K562 (cell line): Measurements from ENCODE around the gene ZNF597. TPM values are rescaled to one million over a fixed set of nuclear protein-coding genes. Genes with fewer than 3 reads are reported as not detected.

Experiments used
- BRD9 ChIP-seq: fragments of 450-650 bp; IDR thresholded peaks from 2 replicates; pipeline ENCODE4 v1.6.1; 2018; ENCODE audit warnings: low read depth; ENCODE audit not compliant: partially characterized antibody
- GATAD2B ChIP-seq: fragments of 450-650 bp; IDR thresholded peaks from 2 replicates; pipeline ENCODE4 v1.6.1; 2017; ENCODE audit warnings: mild to moderate bottlenecking, borderline replicate concordance
- KDM4B ChIP-seq, 2 experiments: fragments of 450-650 bp in 1 of 2; sonication (generic) in 1 of 2; IDR thresholded peaks; 2 replicates each; pipeline ENCODE4 v1.6.1; 2016 to 2017; ENCODE audit warnings: borderline replicate concordance in 2 of 2, antibody characterized with exemption in 1 of 2, low read depth in 1 of 2, mild to moderate bottlenecking in 1 of 2
- MGA ChIP-seq: fragments of 450-650 bp; IDR thresholded peaks from 2 replicates; pipeline ENCODE4 v1.6.1; 2016; ENCODE audit warnings: mild to moderate bottlenecking, moderate library complexity
- RBM25 ChIP-seq: fragments of 200-400 bp; formaldehyde crosslinking; IDR thresholded peaks from 2 replicates; pipeline ENCODE4 v1.6.1; 2018; ENCODE audit warnings: low read length, low read depth, moderate library complexity; ENCODE audit not compliant: severe bottlenecking
- polyA plus RNA-seq, 8 experiments: library from polyadenylated mRNA; depleted of rRNA in 4 of 8; stranded (reverse) in 5 of 8; unstranded in 3 of 8; fragments of >200 nt; fragmentation: Nextera tagmentation in 2 of 8; fragmentation: Illumina TruSeq in 1 of 8; extraction: Ambion mirVana in 2 of 8; extraction: Trizol in 1 of 8; gene quantifications; 2 replicates each; pipeline versions ENCODE4 v1.2.1 to v1.2.3, GENCODE V29; 2011 to 2014; ENCODE audit warnings: inconsistent platforms in 1 of 8, missing spikeins in 1 of 8
- total RNA-seq, 7 experiments: library from RNA; depleted of rRNA in 6 of 7; stranded (reverse); fragments of >200 nt in 6 of 7; fragmentation: Illumina TruSeq in 2 of 7; extraction: Trizol in 2 of 7; gene quantifications; 2 replicates each; pipeline versions ENCODE4 v1.2.1 to v1.2.3, GENCODE V29; 2011 to 2021; ENCODE audit warnings: low replicate concordance in 1 of 7
- TF ChIP-seq, protein P1 (sequence below): fragments of 150-350 bp; conservative IDR thresholded peaks from 2 replicates; pipeline ENCODE4 v1.6.1; 2014; ENCODE audit warnings: low read length
- TF ChIP-seq, protein P2 (sequence below), 2 experiments: IDR thresholded peaks; 2 replicates each; pipeline ENCODE4 v1.6.1; 2012; ENCODE audit warnings: improper control_type of control experiment in 2 of 2, low read depth in 2 of 2, low read length in 2 of 2, borderline replicate concordance in 1 of 2

The ZNF597 gene
- total and polyA plus RNA-seq, 9 of the 15 experiments (the other 6 are each of a cell fraction or from before 2014, with no cell fraction given), result 0.14 to 0.68 (median 0.42) TPM

DNA sequence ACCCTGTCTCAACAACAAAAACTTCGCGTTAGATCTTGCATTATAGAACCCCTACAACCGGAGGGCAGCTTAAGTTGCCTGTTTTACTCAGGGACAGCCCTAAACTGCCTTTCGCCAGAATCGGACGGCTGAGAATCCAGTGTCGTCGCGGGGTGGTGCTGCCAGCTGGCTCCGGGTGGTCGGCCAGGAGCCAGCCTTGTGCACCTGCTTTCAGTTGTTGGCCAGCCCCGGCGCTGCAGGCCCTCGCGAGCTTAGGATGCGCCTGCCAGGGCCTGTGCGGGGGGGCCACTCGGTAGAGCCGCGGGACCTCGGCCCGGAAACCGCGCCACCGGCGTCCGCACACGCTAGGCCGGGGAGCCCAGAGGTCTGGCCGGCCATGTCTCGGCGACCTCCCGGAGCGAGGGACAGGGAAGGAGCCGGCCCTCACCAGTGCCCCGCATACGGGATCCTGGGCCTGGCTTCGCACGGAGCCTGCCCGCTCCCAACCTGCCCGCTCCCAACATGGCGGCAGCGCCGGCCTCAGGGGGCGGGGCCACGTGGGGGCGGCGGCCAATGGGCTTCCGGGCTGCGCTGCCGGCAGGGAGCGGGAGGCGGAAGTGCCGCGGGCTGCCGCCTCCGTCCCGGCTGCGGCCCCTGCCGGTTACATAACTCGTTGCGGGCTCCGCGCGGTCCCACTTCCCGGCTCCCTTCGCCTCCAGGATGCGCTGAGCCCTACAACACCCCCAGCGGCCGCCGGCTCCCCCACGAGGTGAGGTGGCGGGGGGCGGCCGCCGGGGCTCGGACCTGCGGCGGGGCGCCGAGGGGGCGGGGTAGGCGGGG lies 14.3 kb upstream of the ZNF597 start (continued):
- TF ChIP-seq BRD9 (no peak), GATAD2B (peak; percentile 93), MGA (peak; percentile 95), RBM25 (peak; percentile 97), KDM4B (IDR thresholded peaks at IDR 0.05; ENCODE audit: borderline replicate concordance in 2 of 2, low read depth in 1 of 2) (peak in 1 of 2 experiments; percentile 88; a peak in 2 of 4 replicates)
- TF ChIP-seq, protein P1, sequence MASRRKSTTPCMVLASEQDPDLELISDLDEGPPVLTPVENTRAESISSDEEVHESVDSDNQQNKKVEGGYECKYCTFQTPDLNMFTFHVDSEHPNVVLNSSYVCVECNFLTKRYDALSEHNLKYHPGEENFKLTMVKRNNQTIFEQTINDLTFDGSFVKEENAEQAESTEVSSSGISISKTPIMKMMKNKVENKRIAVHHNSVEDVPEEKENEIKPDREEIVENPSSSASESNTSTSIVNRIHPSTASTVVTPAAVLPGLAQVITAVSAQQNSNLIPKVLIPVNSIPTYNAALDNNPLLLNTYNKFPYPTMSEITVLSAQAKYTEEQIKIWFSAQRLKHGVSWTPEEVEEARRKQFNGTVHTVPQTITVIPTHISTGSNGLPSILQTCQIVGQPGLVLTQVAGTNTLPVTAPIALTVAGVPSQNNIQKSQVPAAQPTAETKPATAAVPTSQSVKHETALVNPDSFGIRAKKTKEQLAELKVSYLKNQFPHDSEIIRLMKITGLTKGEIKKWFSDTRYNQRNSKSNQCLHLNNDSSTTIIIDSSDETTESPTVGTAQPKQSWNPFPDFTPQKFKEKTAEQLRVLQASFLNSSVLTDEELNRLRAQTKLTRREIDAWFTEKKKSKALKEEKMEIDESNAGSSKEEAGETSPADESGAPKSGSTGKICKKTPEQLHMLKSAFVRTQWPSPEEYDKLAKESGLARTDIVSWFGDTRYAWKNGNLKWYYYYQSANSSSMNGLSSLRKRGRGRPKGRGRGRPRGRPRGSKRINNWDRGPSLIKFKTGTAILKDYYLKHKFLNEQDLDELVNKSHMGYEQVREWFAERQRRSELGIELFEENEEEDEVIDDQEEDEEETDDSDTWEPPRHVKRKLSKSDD, result no peak
- TF ChIP-seq, protein P2, sequence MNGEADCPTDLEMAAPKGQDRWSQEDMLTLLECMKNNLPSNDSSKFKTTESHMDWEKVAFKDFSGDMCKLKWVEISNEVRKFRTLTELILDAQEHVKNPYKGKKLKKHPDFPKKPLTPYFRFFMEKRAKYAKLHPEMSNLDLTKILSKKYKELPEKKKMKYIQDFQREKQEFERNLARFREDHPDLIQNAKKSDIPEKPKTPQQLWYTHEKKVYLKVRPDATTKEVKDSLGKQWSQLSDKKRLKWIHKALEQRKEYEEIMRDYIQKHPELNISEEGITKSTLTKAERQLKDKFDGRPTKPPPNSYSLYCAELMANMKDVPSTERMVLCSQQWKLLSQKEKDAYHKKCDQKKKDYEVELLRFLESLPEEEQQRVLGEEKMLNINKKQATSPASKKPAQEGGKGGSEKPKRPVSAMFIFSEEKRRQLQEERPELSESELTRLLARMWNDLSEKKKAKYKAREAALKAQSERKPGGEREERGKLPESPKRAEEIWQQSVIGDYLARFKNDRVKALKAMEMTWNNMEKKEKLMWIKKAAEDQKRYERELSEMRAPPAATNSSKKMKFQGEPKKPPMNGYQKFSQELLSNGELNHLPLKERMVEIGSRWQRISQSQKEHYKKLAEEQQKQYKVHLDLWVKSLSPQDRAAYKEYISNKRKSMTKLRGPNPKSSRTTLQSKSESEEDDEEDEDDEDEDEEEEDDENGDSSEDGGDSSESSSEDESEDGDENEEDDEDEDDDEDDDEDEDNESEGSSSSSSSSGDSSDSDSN (IDR thresholded peaks at IDR 0.05; ENCODE audit: borderline replicate concordance in 1 of 2, low read depth in 2 of 2, low read length in 2 of 2), result peak in 1 of 2 experiments; percentile 48; a peak in 1 of 4 replicates
